A549 treated with RU486 at 1 μM for 4 hours (cell line): ENCODE measurements around the gene RNF17. TPM values are rescaled to one million over a fixed set of nuclear protein-coding genes. Genes with fewer than 3 reads are reported as not detected.

ENCODE experiments used
- total RNA-seq: library from RNA; stranded (reverse); fragments of 200-300 nt; extraction: Qiagen RNA extraction; gene quantifications from 5 replicates; pipeline ENCODE4 v1.2.3, GENCODE V29; 2022; ENCODE audit warnings: low read depth

RNF17 gene, protein sequence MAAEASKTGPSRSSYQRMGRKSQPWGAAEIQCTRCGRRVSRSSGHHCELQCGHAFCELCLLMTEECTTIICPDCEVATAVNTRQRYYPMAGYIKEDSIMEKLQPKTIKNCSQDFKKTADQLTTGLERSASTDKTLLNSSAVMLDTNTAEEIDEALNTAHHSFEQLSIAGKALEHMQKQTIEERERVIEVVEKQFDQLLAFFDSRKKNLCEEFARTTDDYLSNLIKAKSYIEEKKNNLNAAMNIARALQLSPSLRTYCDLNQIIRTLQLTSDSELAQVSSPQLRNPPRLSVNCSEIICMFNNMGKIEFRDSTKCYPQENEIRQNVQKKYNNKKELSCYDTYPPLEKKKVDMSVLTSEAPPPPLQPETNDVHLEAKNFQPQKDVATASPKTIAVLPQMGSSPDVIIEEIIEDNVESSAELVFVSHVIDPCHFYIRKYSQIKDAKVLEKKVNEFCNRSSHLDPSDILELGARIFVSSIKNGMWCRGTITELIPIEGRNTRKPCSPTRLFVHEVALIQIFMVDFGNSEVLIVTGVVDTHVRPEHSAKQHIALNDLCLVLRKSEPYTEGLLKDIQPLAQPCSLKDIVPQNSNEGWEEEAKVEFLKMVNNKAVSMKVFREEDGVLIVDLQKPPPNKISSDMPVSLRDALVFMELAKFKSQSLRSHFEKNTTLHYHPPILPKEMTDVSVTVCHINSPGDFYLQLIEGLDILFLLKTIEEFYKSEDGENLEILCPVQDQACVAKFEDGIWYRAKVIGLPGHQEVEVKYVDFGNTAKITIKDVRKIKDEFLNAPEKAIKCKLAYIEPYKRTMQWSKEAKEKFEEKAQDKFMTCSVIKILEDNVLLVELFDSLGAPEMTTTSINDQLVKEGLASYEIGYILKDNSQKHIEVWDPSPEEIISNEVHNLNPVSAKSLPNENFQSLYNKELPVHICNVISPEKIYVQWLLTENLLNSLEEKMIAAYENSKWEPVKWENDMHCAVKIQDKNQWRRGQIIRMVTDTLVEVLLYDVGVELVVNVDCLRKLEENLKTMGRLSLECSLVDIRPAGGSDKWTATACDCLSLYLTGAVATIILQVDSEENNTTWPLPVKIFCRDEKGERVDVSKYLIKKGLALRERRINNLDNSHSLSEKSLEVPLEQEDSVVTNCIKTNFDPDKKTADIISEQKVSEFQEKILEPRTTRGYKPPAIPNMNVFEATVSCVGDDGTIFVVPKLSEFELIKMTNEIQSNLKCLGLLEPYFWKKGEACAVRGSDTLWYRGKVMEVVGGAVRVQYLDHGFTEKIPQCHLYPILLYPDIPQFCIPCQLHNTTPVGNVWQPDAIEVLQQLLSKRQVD (N-terminal part only)
- not detected in 5 replicates for total RNA-seq

DNA sequence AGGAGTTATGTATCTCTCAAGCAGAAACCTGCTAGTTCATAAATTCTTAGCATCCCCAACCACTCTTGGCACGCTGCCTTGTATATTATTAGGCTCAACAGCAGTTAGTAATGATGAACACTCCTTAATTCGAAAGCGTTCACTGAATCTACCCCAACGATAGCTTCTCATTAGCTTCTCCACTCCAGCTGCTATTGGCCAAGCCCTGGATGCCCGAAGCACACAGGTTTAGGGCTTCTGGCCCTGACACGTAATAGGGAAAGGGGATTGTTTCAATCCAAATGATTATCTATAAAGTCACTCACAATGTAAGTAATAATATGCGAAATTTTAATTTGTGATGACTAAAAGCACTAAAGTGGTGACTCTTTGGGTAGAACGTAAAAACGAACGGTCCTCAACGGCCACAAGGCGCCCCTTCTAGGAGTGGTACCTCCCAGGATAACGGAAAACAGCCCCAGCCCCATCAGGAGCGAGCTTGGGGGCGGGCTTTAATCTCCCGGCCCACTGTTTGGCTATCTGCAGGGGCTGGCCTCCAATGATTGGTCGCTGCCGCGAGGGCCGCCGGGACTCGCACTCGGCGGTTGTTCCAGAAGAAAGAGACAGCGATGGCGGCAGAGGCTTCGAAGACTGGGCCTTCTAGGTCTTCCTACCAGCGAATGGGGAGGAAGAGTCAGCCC lies at the start of gene RNF17:
Gene RNF17 (plus strand): TSS at position 574 of the 680 bp plus-strand sequence. CDS start 35 bp downstream, at position 609.

Other genes starting within 250 kb of the RNF17 start
- 0.06 TPM in 1 of 5 replicates, not detected in the others for gene ATP12A, start 83.8 kb upstream of the RNF17 start, total RNA-seq